Right atrium auricular region (tissue), 2 donors: Measurements from ENCODE around the gene LELP1. TPM values are rescaled to one million over a fixed set of nuclear protein-coding genes. Genes with fewer than 3 reads are reported as not detected.
"Not testable (repeated sequence)": the region's sequence is repeated elsewhere in the genome, so short reads cannot be mapped to it uniquely, and the experiment has no call there.

Experiments
- DNase-seq: peaks from one replicate; pipeline ENCODE4 v3.0.0-alpha.2; 2019; ENCODE audit warnings: low spot score
- H3K27ac ChIP-seq, 2 donors: fragments of 200-600 bp; sonication (generic); 1 replicate in 1 of 2; 2 replicates in 1 of 2; pipeline ENCODE4 v1.5.1; 2016 to 2019
- H3K27me3 ChIP-seq, 2 donors: fragments of 200-600 bp; sonication (generic); one replicate each; pipeline versions ENCODE4 v1.5.1 to v1.6.0; 2017 to 2019
- H3K36me3 ChIP-seq: fragments of 200-600 bp; sonication (generic); one replicate; pipeline ENCODE4 v1.5.1; 2016
- H3K4me1 ChIP-seq, 2 donors: fragments of 200-600 bp; sonication (generic); one replicate each; pipeline versions ENCODE4 v1.5.1 to v1.6.0; 2017 to 2019
- H3K4me3 ChIP-seq, 2 donors: fragments of 200-600 bp; sonication (generic); 1 replicate in 1 of 2; 2 replicates in 1 of 2; pipeline ENCODE4 v1.5.1; 2017 to 2019; ENCODE audit warnings: mild to moderate bottlenecking in 1 of 2, moderate library complexity in 1 of 2
- H3K9me3 ChIP-seq, 2 donors: fragments of 200-600 bp; sonication (generic); one replicate each; pipeline ENCODE4 v1.5.1; 2019
- total RNA-seq, 2 donors: library from RNA; depleted of rRNA; stranded (reverse); fragments of >200 nt; gene quantifications; one replicate each; pipeline ENCODE4 v1.1.0, GENCODE V29; 2016
- TF ChIP-seq, protein P1 (sequence below), 2 donors: fragments of 200-600 bp; sonication (generic); IDR thresholded peaks; one replicate each; pipeline ENCODE4 v1.5.1; 2019; ENCODE audit warnings: antibody characterized with exemption in 2 of 2

The LELP1 gene
- total RNA-seq, 2 donors from 2014 or later = not detected

DNA sequence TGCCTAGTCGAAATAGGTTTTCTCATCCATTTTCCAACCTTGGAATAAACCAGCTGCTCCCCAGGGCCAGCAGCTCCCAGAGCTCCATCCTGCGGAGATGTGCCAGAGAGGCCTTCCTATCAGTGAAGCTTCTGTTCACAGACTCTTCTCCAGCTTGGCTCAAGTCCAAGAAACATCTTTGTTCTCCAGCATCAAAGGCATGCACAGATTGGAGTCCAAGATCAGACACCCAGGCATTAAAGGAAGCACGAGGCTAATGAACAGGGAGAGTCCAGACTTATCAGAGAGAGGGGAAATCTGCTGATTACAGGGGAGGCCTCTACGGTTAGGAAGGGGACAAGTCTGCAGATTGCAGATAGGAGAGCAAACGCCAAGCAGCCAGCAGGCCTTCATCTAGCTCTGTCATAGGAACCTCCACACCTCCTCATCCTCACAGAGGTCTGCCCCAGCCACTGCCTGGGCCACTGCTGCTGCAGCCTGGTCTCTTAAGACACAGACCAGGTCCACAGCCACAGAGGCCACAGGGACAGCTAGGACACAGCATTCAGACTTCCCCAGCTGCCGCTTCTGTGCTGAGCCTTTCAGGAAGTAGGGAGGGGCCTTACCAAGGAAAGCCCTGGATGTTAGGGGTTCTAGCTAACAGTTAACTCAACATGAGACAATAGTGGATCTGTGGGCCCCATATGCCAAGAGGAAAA, 17.5 kb downstream of the LELP1 start:
- Histone ChIP-seq H3K36me3 (no peaks in the 10 kb centered on the region), H3K27me3 (no peaks in the 10 kb centered on the region), H3K27ac (no peak overlapping the region), H3K4me1 (no peaks in the 10 kb centered on the region), H3K9me3 (no peaks in the 10 kb centered on the region), H3K4me3 (no peak overlapping the region)
- no peak for DNase-seq
- TF ChIP-seq, protein P1, sequence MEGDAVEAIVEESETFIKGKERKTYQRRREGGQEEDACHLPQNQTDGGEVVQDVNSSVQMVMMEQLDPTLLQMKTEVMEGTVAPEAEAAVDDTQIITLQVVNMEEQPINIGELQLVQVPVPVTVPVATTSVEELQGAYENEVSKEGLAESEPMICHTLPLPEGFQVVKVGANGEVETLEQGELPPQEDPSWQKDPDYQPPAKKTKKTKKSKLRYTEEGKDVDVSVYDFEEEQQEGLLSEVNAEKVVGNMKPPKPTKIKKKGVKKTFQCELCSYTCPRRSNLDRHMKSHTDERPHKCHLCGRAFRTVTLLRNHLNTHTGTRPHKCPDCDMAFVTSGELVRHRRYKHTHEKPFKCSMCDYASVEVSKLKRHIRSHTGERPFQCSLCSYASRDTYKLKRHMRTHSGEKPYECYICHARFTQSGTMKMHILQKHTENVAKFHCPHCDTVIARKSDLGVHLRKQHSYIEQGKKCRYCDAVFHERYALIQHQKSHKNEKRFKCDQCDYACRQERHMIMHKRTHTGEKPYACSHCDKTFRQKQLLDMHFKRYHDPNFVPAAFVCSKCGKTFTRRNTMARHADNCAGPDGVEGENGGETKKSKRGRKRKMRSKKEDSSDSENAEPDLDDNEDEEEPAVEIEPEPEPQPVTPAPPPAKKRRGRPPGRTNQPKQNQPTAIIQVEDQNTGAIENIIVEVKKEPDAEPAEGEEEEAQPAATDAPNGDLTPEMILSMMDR (IDR thresholded peaks at IDR 0.05) = no peak

DNA sequence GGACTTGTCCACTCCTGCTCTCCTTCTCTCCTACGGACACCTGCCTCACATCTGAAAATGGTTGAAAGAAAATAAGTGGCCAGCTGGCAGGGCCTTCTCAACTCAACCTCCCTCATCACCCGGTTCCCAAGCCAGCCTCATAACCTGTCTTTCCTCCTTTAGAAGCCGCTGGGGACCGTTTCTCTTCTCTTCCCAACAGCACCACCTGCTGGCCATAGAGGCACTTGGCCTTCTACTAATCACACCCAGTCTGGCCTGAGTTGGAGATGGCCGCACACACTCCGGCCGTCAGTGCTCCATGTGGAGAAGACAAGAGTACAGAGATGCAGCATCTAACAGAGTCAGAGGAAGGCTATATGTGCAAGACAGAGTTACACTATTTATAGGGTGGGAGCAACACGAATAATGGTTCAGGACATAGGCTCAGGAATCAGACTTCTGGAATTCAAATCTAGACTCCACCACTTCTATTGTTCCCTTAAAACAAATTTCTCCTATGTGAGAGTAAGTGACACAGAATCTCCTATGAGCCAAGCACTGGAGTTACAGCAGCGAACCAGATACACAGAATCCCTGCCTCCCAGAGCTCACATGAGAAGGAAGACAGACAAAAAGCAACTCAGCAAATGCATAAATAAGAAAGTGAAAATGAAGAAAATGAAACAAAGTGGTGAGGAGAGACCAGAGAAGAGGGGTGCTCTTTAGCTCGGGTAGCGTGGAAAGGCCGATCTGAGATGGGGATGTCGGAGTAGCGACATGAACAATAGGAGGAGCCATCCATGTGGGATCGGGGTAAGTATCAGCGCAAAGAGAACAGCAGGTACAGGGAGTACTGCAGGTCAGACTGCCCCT, 20.0 kb downstream of the LELP1 start:
- H3K4me1 ChIP-seq, H3K4me3 ChIP-seq, H3K9me3 ChIP-seq, H3K36me3 ChIP-seq, H3K27me3 ChIP-seq, H3K27ac ChIP-seq: not testable (repeated sequence)
- peak; percentile 72 for DNase-seq
- TF ChIP-seq, protein P1 (IDR thresholded peaks at IDR 0.05) = peak; percentile 34 to 75

DNA sequence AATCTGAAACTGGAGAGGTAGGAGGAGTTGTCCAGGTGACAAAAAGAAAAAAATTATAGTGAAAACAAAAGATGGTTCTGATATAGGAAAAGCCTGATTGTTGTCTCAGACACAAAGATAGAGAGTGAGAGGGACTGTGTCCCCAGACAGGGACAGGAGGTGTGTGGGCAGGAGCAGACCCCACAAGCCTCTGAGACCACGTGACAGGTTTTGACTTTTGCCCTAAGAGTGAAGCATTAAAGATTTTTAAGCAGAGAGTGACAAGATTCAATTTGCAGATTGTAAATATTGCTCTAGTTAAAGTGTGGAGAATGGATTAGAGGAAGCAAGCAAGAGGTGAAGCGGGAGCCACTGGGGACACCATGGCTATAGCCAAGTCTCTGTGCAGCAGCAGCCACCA, 24.6 kb downstream of the LELP1 start:
- Histone ChIP-seq H3K9me3 (no peaks in the 10 kb centered on the region), H3K27me3 (no peaks in the 10 kb centered on the region), H3K27ac (no peak overlapping the region), H3K36me3 (no peaks in the 10 kb centered on the region), H3K4me3 (no peak overlapping the region), H3K4me1 (no peaks in the 10 kb centered on the region)
- DNase-seq = no peak
- TF ChIP-seq, protein P1 (IDR thresholded peaks at IDR 0.05) = no peak

DNA sequence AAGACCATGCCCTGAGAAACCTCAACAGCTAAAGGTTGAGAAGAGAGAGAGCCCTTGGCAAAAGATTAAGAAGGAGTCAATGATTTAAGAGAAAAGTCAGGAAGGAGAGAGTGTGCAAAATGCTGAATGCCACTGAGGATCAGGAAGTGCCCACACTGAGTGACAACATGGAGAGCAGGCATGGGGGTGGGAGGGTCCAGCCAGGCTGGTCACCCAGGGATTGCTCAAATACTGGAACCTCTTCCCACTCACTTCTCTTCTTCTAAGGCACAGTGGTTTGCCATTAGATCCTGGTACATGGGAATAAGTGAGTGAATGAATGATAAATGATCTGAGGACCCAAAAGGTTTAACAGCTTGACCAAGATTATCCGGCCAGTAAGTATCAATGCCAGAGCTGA, 25.3 kb downstream of the LELP1 start:
- no peaks in the 10 kb centered on the region for H3K9me3 ChIP-seq

DNA sequence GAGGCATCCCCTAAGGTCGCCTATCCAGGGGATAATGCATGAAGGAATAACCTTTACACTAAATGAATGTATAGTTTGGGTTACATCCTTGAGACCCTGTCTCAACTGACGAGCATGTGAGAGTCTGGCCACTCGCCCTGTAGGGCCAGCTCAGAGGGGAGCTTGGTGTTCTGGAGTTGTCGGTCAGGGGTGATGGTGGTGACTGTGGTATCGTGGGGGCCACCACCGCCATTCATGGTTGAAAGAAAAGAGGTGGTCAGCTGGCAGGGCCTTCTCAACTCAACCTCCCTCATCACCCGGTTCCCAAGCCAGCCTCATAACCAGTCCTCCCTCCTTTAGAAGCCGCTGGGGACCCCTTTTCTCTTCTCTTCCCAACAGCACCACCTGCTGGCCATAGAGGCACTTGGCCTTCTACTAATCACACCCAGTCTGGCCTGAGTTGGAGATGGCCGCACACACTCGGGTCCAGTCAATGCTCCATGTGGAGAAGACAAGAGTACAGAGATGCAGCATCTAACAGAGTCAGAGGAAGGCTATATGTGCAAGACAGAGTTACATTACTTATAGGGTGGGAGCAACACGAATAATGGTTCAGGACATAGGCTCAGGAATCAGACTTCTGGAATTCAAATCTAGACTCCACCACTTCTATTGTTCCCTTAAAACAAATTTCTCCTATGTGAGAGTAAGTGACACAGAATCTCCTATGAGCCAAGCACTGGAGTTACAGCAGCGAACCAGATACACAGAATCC, 26.0 kb downstream of the LELP1 start:
- not testable (repeated sequence) for DNase-seq
- TF ChIP-seq, protein P1 (IDR thresholded peaks at IDR 0.05) = peak; percentile 17 to 49

More for the DNA sequence above, 25.3 kb downstream of the LELP1 start:
- no peak overlapping the region for H3K27ac ChIP-seq
- H3K4me3 ChIP-seq = no peak overlapping the region
- no peaks in the 10 kb centered on the region for H3K4me1 ChIP-seq
- no peak for DNase-seq
- TF ChIP-seq, protein P1 (IDR thresholded peaks at IDR 0.05) = no peak
- H3K27me3 ChIP-seq = no peaks in the 10 kb centered on the region
- no peaks in the 10 kb centered on the region for H3K36me3 ChIP-seq

More for the DNA sequence above, 26.0 kb downstream of the LELP1 start:
- H3K9me3 ChIP-seq, H3K4me3 ChIP-seq, H3K27ac ChIP-seq, H3K36me3 ChIP-seq, H3K27me3 ChIP-seq, H3K4me1 ChIP-seq: not testable (repeated sequence)
